NOMO-1 (cell line): ENCODE results near the gene GALNS.

Experiments used
- DNase-seq, 2 experiments: peaks; one replicate each; lab custom pipeline; 2025; ENCODE audit not compliant: unreplicated experiment in 2 of 2; lab: John Stamatoyannopoulos, UW

GALNS gene

DNA sequence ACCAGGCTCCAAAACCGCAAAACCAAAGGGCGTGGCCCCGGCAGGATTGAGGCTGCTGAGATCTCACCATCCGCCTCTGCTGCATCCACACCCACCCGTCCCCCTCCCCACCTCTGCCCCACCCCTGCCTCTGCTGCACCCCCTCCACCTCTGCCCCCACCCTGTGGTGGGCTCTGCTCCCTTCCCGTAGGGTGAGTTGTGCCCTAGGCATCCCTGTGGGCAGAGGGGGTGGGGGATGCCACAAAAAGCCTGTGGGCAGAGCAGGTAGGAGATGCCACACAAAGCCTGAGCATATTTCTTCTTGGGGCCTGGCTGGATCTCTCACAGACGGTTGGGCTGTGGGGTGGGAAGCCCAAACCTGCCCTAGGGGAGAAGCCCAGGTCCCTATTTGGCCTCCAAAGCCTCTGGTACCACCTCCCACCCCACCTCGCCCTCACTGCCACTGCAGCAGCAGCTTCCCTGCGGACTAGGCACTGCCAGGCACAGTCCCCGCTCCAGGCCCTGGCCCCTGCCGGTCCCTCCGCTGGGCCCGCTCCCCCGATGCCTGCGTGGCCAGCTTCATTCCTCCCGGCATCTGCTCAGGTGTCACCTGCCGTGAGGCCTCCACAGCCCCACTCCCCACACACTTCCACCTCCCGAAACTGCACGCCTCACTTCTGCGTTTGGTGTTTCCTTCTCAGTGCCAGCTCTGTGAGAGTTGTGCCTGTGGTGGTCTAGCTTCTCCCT is 21.0 kb upstream of the GALNS start:
- no peak for DNase-seq

DNA sequence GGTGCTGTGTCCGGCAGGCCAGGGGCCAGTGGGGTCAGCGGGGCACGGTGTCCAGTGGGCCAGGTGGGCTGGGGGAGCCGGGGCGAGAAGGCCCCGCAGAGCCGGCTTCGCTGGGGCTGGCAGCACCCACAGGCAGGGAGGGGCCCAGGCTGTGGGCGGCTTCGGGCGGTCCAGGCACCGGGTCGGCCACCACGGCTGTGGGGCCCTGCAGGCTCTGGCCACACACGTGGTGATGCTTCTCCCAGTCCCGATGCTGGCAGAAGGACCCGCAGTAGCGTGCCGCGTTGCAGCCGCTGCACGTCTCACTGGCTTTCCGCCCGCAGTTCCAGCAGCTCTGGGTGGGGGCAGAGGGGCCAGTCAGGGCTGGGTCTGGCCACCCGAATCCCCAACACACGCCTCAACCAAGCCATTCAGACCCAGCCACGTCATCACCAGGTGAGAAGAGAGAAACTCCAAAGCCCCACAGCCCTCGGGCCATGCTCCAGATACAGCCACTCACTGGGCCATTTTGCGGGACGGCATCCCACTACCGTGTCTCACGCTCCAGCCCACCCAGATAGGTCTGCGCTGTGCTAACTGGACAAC is 20.3 kb upstream of the GALNS start:
- DNase-seq = no peak

DNA sequence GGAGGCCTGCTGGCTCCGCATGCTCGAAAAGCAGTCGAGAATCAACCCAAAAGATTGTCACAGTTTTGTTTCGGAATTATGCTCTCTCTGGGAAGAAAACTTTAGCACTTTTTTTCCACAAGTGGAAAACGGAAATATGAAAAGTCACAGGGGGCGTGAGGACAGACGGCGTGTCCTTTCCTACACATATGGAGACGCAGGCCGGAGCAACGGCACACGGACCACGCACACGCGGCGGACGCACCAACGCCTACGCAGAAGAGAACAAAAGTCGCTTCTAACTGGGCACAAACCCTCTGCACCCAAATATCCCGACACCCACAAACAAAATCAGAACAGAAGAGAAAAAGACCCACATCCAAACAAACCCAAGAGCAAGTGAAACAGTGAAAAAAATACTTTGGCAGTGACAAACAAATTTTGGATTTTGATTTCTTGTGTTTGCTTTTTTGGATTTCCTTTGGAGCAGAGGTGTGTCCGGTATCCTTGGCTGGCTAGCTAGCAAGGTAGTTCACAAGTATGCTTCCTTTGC is 19.0 kb upstream of the GALNS start:
- no peak for DNase-seq

DNA sequence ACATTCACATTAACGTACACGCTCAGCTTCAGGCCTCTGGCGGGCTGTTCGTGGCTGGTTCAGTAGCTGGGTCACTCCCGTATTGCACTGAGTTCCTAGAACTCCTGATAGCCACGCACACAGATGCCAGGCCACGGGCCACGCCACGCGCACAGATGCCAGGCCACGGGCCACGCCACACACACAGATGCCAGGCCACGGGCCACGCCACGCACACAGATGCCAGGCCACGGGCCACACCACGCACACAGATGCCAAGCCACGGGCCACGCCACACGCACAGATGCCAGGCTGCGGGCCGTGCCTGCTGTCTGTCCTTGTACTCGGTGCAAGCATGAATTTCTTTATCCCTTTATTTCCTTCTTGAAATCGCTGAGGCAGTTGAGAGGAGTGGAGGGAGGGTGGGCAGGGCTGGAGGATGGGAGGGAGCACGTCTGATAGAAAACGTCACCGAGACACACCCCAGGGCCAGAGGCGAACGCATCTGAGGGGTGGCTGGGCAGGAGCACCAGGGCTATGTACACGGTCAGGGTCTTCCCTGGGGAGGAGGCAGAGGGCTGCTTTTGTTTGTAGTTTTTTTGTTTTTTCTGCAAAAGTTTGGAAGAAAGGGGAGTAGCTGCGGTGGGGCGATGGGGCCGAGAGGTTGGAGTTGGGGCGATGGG is 18.3 kb upstream of the GALNS start:
- no peak for DNase-seq

DNA sequence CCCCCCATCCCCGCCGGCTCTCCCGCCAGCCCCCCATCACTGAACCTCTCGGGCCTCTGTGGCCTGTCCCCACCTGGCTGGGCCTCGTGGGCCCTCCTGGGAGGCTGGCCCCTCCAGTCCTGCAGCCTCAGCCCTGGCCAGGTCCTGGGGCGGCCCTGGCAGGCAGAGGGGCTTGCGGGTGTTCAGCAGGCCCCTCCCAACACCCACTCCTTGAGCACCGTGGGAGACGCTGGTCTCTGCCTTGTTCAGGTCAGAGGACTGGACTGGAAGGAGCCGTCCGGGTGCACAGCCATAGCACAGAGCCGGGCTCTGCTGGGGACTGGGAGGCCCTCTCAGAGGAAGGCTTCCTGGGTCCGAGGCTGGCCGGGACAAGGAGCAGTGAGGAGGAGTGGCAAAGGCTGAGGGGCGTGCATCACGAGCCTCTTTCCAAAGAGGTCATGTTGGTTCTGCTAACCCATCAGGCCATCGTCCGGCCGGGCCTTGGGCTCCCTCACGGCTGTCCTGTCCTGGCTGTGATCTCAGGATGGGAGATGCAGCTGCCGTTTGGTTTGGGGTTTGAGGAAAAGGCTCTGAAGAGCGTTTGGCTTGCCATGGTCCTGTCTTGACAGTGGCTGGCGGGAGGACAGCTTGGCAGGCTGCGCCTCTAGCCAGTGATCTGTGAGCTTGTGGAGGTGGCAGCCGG is 16.0 kb upstream of the GALNS start:
- no peak for DNase-seq

DNA sequence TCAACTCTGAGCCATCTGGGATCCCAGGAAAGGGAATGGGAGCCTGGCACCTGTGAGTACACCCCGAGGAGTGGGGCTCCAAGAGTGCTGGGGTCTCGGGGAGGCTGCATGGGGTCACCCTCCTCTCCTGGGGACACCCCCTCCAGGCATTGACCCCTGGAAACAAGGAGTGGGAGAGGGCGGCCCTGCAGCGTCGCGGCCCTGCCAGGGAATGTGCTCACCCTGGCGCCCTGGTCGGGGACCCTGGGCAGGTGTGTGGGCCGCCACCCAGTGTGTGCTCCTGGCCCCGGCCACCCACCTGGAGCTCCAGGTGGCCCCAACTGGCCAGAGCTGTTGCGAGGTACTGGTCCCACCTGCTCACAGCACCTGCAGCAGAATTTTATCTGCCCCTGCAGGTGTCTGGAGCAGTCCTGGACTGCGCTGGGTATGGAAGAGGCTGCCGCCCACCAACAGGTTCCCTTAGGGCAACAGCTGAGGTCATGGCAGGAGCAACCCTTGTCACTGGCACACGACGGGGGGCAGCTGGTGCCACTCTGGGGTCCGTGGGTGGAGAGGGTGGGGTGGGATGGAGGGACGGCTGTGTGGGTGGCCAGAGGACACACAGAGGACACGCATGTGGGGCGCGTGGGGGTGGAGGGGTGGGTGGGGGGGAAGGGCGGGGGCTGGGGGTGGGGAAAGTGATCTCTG is 15.1 kb upstream of the GALNS start:
- DNase-seq = no peak

DNA sequence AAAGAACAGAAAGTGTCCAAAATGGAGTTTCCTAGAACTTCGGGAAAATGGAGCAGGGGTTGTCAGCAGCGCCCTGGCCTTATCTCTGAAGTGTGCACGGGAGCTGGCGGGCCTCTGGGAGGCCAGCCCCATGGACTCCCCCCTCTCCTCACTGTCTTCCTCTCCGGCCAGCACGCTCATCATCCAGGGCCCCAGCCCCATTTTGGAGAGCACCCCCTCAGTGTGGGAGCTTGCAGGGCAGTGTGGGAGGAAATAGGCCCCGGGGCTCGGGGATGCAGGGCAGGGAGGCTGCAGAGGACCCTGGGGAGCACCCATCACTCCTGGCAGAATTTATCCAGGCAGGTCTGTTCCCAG is 14.6 kb upstream of the GALNS start:
- DNase-seq = no peak

DNA sequence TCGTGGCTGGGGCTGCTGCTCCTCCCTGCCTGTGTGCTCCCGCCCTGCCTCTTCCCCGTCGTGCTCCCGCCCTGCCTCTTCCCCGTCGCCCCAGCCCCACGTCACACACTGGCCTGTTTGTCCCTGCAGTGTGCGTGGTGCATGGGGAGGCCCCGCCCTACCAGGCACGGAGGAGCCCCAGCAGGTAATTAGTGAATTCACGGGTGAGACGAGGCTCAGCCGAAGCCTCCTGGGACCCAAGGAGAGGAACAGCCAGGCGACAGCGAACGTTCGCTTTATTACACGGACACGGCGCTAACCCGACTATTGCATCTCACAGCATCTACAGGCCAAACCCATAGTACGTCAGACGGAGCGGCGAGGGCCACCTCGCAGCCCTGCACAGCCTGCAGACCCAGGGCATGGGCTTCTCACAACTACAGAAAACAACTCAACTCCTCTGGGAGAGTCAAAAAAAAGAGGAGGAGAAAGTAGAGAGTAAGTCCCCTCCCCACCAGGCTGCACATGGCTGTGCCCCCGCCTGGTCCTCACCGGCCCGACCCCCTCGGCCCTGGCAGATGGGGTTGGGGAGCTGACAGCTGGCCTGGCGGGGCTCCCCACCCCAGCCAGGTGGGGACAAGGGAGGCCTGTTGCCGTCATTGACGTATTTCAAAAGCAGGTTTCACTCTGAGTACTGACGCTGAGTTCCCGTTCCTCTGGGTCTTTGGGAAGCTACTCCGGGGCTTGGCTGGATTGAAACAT is 14.0 kb upstream of the GALNS start:
- DNase-seq = peak; percentile 18 to 53

DNA sequence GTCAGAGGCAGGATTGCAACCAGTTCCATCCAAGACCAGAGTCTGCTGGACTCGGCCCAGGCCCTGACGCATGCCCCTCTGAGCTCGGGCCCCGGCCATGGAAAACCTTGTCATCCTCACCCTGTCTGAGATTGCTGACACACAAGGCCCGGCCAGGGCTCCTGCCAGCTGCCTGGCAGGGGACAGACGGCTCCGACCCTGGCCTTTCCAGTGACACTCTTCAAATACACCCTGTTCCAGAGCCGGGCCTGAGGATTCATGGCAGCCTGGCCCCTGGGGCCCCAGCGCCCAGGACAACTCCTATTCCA is 12.9 kb upstream of the GALNS start:
- no peak for DNase-seq

DNA sequence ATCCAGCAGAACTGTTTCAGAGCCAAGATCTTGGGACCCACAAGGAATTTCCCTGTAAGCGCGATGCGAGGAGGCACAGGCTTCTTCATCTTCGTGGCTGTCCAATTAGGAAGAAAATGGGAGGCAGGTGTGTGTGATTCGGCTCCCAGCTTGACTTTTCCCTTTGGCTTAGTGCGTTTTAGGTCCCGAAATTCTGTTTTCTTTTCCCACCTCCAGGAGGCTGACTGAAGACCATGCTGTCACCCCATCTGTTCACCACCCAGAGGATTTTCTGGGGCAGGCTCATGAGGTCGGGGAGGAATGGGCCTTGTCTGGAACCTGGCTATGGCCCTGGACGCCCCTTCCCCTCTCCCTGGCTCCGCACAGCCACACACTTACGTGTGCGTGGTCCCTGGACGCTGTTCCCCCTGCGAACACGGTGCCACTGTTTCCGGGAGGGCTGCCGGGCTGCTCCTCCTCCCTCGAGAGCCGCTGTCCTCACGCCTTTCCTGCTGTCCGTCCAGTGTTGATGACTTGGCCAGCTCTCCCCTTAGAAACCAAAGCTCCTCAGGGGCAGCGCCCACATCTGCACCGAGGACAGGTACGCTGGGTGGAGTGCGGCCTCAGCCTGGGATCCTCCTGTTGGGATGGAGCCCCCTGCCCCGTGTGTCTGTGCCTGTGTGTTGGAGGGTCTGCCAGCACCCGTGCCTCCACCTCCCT is 12.4 kb upstream of the GALNS start:
- no peak for DNase-seq

DNA sequence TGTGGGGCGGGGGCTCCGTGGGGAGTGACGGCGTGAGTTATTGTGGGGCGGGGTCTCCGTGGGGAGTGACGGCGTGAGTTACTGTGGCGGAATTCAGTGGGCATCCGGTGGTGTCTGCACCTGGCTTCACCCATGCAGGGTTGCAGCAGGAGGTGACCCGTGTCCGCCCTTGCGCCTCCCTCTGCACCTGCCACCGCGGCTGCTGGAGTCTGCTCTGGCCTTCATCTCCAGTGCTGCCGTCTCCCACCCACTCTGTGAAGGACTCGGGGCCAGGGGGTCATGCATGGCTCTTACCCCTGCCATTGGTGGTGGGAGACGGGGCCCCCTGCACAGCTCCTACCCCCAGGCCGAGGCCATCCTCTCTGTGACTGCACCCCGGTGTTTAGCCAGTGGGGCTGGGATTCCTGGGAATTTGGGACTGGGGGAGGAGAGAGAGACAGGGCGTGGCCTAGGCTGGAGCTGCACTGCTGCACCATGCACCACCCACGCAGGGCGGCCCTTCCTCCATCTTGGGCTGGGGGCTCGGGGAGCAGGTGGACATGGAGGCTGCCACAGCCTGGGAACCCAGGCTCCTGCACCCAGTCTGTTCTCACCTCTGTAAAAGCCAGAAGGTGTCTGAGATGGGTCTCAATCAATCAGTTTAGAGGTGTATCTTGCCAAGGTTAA is 11.0 kb upstream of the GALNS start:
- no peak for DNase-seq

DNA sequence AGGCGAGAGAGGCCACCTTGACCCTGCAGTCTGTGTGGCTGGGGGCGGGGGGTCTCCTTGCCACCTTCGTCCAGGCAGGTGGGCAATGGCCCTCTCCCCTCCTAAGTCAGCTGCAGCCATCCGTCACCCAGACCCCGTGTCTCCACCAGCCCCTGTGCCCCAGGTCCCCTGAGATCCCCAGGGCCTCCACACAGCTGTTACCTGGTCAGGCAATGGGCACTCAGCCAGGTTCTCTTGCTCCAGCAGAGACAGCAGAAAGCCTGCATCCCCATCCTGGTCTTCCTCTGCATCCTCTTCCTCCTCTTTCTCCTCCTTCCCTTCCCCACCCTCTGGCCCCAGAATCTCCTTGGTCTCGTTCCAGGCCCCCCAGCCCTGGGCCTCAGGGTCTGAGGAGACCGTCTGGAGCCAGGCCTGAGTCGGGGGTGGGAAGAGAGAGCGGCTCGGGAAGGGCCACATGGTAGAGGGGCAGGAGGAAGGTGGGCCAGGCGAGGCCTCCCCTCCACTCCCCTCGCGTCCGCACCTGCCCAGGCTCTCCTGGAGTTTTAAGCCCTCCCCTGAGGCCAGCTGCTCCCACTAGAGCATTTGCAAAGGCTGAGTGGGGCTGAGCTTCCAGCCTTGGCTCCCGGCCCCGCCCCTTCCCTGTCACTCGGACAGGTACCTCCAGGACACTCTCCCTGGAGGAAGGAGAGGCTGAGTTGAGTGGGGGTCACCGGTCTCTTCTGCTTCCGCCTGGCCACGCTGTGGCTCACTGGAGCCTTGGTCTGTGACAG is 9.6 kb upstream of the GALNS start, which contains the start of gene PABPN1L:
Gene PABPN1L, minus strand, starts transcription at position 510 of the 770 bp plus-strand sequence. Its CDS starts 54 bp downstream, at position 456.
- DNase-seq = no peak

DNA sequence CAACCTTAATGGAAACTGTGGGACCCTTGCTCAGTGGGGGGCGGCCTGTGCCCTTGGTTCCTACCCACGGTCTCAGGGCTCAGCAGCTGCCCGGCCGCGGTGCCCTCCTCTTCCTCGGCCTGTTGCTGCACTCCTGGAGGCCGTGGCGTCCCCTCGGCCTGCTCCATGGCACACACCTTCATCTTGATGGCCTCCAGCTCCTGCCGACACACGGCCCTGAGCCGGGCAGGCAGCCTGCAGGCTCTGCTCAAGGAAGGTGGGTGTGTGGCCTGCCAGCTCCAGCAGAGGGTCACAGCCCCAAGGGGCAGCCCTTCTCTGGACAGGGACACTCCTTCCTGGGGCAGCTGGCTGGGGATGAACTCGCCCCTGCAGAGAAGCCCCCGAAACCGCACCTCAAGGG is 9.0 kb upstream of the GALNS start:
- no peak for DNase-seq

DNA sequence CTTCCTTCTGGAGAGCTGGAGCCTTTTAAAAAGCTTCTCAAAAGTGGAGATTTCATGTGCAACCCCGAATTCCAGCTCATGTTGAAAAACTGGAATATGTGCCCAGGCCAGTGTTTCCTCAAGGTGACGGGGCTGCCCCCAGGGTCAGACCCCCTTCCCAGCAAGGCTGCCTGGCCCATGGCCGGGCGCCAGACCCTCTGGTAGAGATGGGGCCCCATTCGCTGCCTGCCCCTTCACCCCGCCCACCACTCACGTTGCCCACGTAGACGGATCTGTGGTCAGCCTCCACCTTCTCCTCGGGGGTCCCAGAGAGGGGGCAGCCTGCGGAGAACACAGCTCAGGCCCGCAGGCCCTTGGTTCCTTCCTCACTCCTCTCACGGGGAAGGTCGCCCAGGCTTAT is 8.6 kb upstream of the GALNS start:
- DNase-seq = no peak

DNA sequence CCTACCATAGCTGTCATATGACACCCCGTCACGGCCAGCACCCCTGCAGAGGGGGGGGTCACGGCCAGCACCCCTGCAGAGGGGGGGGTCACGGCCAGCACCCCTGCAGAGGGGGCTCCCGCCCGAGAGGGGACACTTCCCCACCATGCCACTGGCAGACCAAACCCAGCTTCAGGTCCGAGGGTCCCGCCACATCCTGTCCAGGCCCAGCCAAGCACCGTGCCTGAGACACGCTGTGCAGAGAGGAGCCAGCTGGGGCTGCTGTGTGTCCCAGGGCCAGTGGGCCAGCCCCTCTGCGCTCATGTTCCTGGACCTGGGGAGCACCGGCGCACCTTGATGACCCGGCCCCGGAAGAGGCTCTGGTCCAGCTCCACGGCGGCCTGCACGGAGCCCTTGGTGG is 7.8 kb upstream of the GALNS start:
- no peak for DNase-seq

DNA sequence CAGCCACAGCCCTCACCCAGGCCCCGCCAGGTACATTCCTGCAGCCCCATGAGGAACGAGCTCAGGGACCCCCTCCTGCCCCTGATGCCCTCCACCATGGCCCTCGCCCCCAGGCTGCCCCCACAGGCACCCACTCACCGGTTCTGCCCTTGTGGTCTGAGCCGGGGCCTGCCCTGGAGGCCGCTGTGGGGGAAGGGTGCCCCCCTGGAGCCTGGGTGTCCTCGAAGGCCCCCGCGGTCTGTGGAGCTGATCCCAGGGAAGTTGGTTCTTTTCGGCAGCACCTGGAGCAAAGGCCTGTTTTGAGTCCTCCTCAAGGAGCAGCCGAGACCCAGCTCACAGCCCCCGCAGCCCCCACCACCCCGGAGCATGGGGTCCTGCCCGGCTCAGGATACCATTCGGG is 7.4 kb upstream of the GALNS start:
- no peak for DNase-seq

DNA sequence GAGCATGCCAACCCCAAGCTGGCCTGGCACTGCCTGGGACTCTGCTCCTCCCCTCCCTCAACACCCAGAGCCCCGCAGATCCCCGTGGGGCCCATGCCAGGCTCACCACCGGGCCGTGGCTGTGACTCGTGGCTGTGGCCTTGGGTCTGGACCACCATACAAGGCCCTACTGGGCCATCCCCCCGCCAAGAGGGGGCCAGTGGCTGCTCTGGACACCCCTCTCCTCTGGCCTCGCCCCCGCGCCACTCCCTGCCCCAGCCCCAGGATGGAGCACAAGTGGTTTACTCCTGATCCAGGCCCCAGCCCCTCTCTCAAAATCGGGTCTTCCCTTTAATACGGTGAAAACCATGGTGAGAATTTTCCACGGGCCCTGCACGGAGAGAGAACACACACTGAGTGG is 6.7 kb upstream of the GALNS start:
- DNase-seq = no peak

DNA sequence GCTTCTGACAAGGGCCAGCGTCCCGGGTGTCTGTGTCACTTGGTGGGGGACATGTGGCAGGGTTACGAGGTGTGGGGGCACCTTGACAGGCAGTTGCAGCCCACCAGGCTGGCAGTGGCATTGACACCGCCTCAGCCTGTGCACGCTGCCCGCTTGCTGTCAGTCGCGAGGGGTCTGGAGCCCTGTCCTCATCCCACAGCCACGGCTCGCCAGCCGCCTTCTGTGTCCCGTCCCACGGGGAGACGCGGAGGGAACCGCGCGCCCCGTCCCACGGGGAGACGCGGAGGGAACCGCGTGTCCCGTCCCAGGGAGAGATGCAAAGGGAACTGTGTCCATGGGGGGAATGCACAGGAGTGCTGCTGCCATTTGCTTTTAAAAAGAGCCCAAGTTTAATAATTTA is 6.2 kb upstream of the GALNS start:
- no peak for DNase-seq

DNA sequence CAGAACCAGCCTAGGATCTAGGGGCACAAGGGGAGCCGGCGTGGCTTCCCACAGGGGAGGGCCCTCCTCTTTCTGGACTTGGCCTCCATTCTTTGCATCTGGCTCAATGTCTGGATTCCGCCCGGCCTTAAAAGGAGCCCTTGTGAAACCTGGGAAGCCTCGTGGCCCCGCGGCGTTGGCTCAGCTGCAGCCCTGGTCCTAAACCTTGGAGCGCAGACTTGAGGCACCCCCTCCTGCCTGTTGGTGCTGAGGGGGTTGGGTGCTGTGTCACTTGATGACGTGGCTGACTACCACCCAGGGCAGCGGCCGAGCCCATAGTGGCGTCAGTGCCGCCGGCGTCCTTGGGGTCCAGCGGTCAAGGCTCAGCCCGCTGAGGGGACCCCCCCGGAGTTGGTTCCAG is 4.6 kb upstream of the GALNS start:
- DNase-seq = no peak
